GF-D8 (cell line): ENCODE results near the gene MX2.

Source experiments
- DNase-seq: peaks from one replicate; lab custom pipeline; 2025; lab: John Stamatoyannopoulos, UW

The MX2 gene

DNA sequence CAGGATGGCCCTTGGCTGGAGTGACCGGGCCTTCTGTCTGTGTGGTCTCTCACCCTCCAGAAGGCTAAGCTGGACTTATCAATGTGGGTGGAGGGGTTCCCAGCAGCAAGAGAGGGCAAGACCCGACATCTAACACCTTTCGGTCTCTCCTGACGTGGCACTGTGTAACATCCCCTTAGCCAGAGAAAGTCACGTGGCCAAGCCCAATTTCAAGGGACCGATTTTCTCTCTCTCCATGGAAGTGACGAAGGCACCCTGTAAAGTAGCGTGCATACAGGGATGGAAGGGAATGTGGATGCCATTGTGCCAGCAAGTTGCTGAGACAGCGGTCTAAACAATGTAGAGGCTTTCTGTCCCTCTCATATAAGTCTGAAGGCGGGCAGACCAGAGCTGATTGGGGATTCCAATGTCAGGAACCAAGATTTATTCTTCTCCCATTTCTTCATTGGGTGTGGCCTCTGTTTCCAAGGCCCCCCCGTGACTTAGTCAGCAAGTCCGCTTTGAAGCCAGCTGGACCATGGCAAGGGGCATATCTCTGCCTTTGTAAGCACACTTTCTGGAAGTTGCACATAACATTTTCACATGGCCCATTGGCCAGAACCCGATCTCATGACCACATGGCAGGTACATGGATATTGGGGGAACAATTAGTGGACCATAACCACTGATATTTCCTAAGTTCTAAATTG is 76.7 kb downstream of the MX2 start:
- DNase-seq: no peak

- DNase-seq: no peak
Observed at GRCh38 chr21:41439248-41439647, 77.4 kb downstream of the MX2 start.

- DNase-seq: no peak
Observed at GRCh38 chr21:41441546-41441945, 79.7 kb downstream of the MX2 start.

DNA sequence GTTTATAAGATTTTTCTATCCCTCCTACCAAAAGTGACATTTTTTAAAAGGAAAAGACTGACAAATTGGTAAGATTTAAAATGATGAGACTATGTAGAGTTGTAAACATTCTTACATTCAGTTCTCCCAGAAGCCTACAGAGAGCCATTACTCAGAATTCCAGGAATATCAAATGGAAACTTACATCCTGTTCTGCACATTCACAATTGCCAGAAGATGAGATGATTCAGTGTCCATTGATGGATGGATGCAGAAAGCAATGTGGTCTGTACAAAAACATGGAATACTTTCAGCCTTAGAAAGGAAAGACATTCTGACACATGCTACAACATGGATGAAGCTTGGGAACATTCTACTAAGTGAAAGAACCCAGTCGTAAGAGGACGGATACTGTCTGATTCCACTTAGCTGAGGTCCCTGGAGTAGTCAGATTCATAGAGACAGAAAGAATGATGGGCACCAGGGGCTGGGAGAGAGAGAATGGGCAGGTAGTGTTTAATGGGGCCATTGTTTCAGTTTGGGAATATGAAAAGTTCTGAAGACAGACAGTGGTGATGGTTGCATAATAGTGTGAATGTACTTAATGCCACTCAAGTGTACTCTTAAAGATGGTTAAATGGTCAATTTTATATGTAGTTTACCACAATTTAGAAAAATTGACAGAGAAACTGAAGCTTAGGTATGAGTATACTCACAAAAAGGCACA is 80.8 kb downstream of the MX2 start:
- no peak for DNase-seq

DNA sequence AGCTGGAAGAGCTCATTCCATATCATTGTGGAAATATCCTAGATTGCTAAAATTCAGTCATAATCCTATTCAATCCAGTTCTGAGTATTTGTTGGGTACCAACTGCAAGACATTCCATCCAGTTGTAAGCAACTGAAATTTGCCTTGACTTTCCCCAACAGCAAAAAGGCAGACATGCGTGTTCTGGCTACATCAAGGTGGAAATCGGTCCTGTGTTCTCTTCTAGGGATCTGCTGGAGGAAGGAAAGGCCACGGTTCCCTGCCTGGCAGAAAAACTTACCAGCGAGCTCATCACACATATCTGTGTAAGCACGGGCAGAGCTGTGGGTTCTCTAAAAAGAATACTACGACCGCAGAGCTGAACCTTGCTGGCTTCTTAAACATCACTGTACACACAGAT is 81.7 kb downstream of the MX2 start:
- no peak for DNase-seq

DNA sequence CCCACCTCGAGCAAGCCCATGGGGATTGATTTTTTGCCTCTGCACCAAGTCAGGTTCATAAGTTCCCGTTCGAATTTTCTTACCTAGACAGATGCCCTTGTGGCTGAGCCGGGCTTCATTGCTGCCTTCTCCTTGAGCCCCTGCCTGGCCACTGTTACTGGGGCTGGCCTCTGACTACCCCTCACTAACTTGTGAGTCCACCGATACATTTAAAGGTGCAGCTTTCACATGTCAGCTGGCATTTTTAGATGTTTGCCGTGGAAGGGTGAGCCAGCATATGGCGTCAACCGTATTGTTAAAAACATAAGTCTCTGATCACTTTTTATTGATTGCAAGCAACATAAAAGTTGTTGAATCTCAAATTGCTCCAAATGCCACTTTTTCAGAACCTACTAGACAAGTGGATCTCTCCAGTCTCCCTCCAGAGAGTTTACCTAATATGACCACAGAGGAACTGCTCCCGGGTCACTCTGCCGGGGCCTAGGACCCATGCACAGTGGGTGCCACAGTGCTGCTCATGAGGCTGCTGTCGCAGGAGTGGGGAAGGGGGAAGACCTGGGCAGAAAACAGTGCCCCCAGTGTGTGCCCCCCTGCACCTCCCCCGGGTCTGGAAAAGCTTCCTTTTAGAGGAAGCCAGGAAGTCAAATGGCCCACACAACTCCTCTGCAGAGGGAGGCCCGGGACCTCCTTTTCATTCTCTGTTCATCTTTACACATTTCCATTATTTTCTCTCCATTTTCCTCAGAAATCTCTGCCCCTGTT is 83.1 kb downstream of the MX2 start:
- DNase-seq: no peak

GRCh38 chr21:41445465-41445862 is 83.6 kb downstream of the MX2 start:
- DNase-seq: no peak

- DNase-seq: no peak
Observed at GRCh38 chr21:41446586-41446985, 84.8 kb downstream of the MX2 start.

DNA sequence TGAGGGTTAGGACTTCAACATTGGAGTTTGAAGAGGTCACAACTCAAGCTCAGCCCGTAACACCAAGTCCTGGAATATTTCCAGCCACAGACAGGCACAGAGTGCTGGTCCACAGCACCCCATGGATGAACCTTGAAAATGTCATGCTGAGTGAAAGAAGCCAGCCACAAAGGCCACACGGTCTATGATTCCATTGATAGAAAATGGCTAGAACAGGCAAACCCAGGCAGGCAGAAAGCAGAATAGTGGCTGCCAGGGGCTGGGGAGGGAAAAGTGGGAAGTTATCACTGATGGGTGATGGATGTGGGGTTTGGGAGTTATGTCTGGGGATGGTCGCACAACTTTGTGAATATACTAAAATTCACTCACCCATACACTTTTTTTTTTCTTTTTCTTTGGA is 85.5 kb downstream of the MX2 start:
- DNase-seq: no peak

DNA sequence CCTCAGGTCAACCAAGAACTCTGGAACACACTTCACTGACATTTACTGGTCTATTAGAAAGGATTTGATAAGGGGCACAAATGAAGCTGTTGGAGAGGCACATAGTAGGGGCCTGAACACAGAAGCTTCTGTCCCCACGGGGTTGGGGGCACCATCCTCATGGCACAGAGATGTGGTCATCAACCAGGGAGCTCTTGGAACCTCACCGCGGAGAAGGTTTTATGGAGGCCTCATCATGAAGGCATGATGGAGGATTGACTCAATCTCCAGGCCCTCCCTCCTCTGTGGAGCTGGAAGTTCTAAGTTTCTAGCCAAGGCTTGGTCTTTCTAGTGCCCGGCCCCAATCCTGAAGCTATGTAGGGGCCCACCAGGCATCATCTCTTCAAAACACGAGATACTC is 87.8 kb downstream of the MX2 start:
- DNase-seq: no peak

DNA sequence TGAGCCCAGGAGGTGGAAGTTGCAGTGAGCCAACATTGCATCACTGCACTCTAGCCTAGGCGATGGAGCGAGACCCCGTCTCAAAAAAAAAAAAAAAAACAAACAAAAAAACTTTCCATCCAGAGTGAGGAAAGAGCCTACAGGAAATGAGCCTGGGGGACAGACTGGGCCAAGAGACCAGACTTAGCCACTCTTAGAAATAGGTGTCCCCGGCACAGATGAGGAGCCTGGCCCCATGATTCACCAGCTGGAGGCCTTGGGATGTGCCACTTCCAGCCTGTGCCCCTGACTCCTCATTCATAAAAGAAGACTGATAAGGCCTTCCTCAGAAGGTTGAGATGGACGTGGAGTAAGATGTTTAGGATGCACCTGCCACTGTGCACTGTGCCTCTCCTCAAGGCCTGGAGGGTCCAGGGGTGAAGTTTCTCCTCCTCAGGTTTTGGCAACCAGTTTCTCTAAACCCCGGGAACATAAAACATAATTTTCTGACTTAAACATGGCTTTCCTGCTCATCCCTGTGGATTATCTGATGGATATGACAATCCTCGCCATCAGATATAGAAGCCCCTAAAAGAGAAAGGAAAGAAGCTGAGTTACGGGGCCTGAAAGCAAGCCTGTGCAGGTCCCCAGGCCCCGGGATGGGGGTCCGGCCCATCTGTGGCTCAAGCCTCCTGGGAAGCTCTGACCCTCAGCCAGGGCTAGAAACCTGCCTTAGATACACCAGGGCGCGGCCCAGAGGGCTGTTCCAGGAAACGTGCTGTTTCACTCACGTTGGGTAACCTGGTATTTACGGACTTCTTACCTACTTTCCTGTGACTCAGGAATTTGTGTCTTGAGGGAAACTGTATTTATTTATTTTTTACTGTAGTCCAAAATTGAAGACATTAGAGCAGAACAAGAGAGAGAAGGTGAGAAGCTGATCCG is 90.2 kb downstream of the MX2 start:
- DNase-seq: no peak

- DNase-seq: no peak
Observed at GRCh38 chr21:41453198-41453597, 91.4 kb downstream of the MX2 start.

DNA sequence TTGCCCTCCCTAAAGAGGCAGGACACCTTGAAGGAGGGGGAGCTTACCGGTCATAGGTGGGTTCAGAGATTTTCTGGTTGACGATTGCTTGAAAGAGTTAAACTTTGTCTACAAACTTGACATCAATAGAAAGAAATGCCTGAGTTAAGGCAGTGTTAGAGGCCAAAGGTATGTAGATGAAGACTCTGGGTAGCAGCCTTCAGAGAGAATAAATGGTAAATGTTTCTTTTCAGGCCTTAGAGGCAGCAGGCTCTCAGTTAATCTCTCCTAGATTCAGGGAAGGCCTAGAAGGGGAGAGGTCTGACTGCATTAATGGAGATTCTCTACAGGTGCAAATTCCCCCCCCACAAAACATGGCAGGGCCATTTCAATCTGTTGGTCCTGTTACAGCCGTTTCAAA is 91.9 kb downstream of the MX2 start:
- DNase-seq: no peak

DNA sequence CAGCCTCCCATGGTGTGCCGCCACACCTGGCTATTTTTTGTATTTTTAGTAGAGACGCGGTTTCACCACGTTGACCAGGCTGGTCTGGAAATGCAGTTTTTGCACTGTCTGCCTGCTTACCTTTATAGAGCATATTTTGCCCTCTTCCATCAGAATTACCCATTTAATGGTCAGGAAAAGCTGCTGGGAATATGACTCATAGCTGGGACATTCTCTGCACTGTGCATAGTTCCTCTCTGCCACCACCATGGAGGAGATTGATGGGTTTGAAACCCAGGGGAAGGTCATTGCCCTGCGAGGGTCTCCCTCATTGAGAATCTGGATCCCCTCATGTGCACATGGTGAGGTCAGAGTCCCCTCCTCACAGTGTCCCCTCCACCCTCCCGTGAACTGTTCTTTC is 96.3 kb downstream of the MX2 start:
- no peak for DNase-seq

GRCh38 chr21:41458559-41458958 is 96.7 kb downstream of the MX2 start:
- DNase-seq: no peak
